SU-DHL-6 (cell line): ENCODE measurements around the gene SH3RF3.

ENCODE experiments used
- EZH2phosphoT487 ChIP-seq: fragments of 200-600 bp; sonication (generic), shearing (Covaris generic); conservative IDR thresholded peaks from 2 replicates; pipeline ENCODE4 v1.6.1; 2018; ENCODE audit warnings: mild to moderate bottlenecking, antibody characterized with exemption, low read length, moderate library complexity, mixed read lengths
- TF ChIP-seq, protein P1 (sequence below): fragments of 200-600 bp; sonication (generic); IDR thresholded peaks from one replicate; pipeline ENCODE4 v1.5.1; 2017; ENCODE audit warnings: antibody characterized with exemption, mild to moderate bottlenecking, low read length, moderate library complexity; ENCODE audit not compliant: insufficient read depth, poor library complexity, severe bottlenecking

DNA sequence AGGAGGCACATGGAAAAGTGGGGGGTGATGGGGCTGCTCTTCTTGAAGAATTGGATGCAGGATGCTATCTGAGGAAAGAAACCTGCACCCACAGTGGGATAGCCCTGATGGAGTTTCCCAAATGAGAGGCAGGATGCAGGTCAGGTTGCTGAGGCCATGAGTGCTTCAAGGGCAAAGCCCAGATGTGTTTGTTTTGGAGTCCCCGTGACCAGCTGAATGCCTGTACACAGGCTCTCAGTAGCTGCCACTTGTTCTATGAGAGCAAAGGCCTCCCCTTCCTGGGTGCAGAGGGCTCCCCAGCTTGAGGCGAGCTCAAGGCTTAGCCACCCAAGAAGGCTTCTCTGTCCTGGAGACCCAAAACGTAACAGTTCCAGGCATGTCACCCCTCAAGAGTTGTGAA is 292.1 kb downstream of the SH3RF3 start:
- TF ChIP-seq, protein P1, sequence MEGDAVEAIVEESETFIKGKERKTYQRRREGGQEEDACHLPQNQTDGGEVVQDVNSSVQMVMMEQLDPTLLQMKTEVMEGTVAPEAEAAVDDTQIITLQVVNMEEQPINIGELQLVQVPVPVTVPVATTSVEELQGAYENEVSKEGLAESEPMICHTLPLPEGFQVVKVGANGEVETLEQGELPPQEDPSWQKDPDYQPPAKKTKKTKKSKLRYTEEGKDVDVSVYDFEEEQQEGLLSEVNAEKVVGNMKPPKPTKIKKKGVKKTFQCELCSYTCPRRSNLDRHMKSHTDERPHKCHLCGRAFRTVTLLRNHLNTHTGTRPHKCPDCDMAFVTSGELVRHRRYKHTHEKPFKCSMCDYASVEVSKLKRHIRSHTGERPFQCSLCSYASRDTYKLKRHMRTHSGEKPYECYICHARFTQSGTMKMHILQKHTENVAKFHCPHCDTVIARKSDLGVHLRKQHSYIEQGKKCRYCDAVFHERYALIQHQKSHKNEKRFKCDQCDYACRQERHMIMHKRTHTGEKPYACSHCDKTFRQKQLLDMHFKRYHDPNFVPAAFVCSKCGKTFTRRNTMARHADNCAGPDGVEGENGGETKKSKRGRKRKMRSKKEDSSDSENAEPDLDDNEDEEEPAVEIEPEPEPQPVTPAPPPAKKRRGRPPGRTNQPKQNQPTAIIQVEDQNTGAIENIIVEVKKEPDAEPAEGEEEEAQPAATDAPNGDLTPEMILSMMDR, result no peak
- no peak for TF ChIP-seq EZH2phosphoT487
